ENCODE data around the gene UBALD1.
A peak's percentile ranks its signal among the peaks of the same experiment; 100 is the strongest.

The UBALD1 gene

GRCh38 chr16:4614571-4615383 lies at the start of gene UBALD1:
Gene UBALD1 (minus strand): TSS chr16:4614888. CDS start chr16:4614797, 91 bp downstream.
- peak; percentile 58 for DNase-seq (ENCODE audit: low read depth)
- TF ChIP-seq CTCF (conservative IDR thresholded peaks at IDR 0.05; ENCODE audit: low read depth, low read length): no peak
- H3K4me3 ChIP-seq (ENCODE audit: low read length): peak within 1 kb of the TSS; percentile 73

- no peak for DNase-seq (ENCODE audit: low read depth)
- H3K4me3 ChIP-seq (ENCODE audit: low read length): no peak overlapping the region
- TF ChIP-seq CTCF (conservative IDR thresholded peaks at IDR 0.05; ENCODE audit: low read depth, low read length): no peak
Measured at GRCh38 chr16:4663777-4664465, 49.2 kb upstream of the UBALD1 start.

- no peak for DNase-seq (ENCODE audit: low read depth)
- no peak for TF ChIP-seq CTCF (conservative IDR thresholded peaks at IDR 0.05; ENCODE audit: low read depth, low read length)
- H3K4me3 ChIP-seq (ENCODE audit: low read length): no peak overlapping the region
Measured at GRCh38 chr16:4663465-4663776, 48.7 kb upstream of the UBALD1 start.

GRCh38 chr16:4661661-4662060 lies 47.0 kb upstream of the UBALD1 start:
- no peak for DNase-seq (ENCODE audit: low read depth)
- no peak overlapping the region for H3K4me3 ChIP-seq (ENCODE audit: low read length)
- TF ChIP-seq CTCF (conservative IDR thresholded peaks at IDR 0.05; ENCODE audit: low read depth, low read length): no peak

- H3K4me3 ChIP-seq (ENCODE audit: low read length): no peak overlapping the region
- peak; percentile 9 for DNase-seq (ENCODE audit: low read depth)
- no peak for TF ChIP-seq CTCF (conservative IDR thresholded peaks at IDR 0.05; ENCODE audit: low read depth, low read length)
Measured at GRCh38 chr16:4660454-4661007, 45.8 kb upstream of the UBALD1 start.

- H3K4me3 ChIP-seq (ENCODE audit: low read length): no peak overlapping the region
- DNase-seq (ENCODE audit: low read depth): no peak
- no peak for TF ChIP-seq CTCF (conservative IDR thresholded peaks at IDR 0.05; ENCODE audit: low read depth, low read length)
Measured at GRCh38 chr16:4659363-4660353, 45.0 kb upstream of the UBALD1 start.

Data from retinal pigment epithelial cell (primary cell).